GM19043 (cell line): ENCODE data around the gene HMOX1.
"Not testable (repeated sequence)": the region's sequence is repeated elsewhere in the genome, so short reads cannot be mapped to it uniquely, and the experiment has no call there.

ENCODE experiments used
- ATAC-seq: cut with Tn5 transposase; IDR thresholded peaks from one replicate; pipeline ENCODE4 v1.9.1; 2021; ENCODE audit warnings: low read depth; ENCODE audit not compliant: unreplicated experiment

The HMOX1 gene

DNA sequence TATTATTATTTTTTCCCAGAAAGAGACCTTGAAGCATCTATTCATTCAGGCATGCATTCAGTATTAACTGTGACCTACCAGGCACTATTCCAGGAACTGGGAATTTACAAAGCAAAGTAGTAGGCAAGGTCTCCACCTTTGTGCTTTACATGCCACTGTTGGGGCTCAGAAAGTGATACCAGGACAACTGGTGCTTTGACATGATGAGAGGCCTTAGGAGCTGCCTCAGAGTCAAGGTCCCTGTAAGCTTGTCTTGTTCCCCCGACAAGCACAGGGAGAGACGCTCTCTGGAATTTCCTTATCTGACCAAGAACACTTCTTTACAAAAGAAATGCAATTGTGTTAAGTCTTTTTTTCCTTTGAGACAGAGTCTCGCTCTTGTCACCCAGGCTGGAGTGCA is 2.3 kb upstream of the HMOX1 start:
- ATAC-seq: no peak

DNA sequence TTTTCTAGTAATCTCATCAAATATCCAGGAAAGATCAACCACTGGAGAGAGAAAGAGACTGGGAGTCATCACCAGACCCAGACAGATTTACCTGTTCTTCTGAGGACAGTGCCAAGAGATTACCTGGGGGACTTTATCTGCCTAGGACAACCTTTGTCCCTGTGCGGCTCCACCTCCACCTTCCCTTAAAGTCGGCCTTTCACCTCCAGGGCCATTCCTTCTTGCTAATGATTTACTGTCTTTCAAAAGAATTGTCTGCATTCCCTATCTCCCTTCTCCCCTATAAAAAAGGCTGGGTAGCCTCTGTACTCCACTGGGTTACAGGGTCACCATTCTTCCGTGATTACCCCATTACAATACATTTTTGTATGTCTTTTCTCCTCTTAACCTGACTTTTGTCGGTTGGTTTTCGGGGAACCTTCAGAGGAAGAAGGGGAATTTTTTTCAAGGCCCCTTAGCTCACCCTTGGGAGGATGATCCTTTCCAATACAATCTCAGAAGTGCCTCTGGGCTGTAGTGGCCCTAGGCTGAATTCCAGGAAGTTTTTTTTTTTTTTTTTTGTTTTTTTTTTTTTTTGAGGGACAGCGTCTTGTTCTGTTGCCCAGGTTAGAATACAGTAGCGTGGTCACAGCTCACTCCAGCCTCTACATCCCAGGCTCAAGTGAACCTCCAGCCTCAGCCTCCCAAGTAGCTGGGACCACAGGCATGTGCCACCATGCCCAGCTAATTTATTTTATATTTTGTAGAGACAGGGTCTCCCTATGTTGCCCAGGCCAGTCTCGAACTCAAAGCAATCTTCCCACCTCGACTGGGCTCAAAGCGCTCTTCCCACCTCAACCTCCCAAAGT is 1.5 kb upstream of the HMOX1 start:
- no peak for ATAC-seq

DNA sequence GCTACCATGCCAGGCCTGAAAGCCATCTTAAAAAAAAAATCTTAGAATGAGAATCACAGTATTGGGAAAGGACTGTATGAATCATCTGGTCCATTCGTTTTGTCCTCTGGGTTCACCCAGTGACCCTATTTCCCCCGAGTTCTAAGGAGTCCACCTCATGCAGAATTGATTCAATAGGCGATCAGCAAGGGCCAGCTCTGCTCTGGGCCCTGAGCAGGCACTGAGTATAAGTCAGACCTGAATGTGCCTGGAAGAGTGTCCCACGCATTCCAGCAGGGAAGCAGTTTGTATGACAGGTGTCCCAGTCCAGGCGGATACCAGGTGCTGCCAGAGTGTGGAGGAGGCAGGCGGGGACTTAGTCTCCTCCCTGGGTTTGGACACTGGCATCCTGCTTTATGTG is 883 bp upstream of the HMOX1 start:
- ATAC-seq: no peak

DNA sequence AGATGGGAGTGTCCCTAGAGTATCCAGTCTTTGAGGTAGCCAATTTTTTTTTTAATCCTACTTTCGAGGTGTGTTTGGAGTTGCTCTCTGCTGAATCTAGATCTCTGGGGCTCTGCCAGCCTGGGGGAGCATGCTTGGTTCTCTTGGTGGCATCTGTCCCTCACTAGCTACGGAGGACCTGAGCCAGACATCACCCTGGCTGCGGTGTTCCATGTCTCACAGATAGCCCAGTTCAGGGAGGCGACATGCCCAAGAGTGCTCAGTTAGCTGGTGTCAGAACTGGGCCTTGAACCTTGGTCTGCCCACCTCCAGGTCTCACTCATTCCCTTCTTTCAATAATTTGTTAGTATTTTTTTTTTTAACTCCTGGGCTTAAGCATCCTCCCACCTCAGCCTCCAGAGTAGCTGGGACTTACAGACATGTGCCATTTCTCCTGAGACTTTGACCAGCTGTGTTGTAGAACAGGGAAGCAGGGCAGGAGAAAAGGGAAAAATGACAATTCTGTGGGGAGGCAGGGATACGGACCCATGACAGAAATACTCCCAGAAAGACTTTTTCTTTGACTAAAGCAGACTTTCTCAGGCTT is 621 bp downstream of the HMOX1 start:
- no peak for ATAC-seq

DNA sequence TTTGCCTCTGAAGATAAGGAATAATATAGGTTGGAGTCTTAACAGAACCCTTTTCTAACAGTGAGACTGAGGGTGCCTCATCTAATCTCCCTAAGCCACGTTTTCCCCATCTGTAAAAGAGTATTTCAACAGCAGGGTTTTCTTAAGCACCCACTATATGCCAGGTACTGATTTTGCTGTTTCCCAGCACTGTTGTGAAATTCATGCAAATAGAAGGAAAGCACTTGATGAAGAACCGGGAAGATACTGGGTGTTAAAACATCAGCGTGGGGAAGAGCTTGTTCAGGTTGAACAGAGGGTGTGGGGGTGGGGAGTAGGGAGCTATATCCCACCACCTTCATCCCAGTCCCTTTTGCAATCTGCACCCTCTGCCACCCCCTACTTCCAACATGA is 2.8 kb downstream of the HMOX1 start:
- ATAC-seq: no peak

DNA sequence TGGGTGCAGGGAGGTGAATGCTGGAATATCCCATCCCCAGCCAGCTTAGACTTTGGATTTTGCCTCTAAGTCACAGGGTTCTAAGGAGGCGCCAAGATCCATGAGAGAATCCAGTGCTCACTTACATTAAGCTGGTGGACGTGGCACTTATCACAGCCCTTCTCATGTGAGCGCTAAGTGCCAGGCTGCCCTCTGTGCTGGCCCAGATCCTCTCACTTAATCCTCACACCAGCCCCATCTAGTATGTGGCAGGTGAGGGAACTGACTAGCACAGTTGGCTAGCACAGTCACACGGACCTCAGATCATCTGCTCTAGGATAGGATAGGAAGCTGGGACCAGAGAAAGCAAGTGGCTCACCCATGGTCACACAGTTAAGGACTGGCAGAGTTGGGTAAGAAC is 3.6 kb downstream of the HMOX1 start:
- no peak for ATAC-seq

DNA sequence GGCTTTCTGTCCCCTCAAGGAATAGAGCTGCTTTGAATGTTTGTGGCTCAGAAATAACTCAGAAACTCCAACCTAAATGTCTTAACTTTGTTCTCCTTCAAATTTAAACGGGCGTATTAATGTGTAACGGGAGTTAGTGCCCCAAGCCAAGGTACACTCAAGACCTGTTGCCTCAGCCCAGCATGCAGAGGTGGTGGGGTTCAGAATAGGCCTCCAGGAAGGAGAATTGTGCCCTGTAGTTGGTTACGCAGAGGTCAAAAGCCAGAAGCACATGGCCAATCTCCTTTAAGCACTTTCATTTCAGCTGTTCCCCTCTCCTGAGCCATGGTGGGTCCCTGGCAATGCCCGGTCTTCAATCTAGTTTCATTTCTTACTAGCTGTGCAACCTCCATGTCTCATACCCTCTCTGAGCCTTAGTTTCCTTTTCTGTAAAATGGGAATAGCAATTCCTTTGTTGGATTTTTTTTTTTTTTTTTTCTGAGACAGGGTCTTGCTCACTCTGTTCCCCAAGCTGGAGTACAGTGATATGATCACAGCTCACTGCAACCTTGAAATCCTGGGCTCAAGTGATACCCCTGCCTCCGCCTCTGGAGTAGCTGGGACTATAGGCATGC is 4.2 kb downstream of the HMOX1 start:
- no peak for ATAC-seq

DNA sequence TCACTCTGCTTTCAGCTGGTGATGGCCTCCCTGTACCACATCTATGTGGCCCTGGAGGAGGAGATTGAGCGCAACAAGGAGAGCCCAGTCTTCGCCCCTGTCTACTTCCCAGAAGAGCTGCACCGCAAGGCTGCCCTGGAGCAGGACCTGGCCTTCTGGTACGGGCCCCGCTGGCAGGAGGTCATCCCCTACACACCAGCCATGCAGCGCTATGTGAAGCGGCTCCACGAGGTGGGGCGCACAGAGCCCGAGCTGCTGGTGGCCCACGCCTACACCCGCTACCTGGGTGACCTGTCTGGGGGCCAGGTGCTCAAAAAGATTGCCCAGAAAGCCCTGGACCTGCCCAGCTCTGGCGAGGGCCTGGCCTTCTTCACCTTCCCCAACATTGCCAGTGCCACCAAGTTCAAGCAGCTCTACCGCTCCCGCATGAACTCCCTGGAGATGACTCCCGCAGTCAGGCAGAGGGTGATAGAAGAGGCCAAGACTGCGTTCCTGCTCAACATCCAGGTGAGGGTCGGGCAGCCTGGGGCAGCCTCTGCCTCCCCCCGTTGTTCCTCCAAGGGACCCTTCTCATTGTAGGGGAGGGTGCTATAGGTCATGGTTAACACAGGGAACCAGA is 5.9 kb downstream of the HMOX1 start:
- ATAC-seq: no peak

DNA sequence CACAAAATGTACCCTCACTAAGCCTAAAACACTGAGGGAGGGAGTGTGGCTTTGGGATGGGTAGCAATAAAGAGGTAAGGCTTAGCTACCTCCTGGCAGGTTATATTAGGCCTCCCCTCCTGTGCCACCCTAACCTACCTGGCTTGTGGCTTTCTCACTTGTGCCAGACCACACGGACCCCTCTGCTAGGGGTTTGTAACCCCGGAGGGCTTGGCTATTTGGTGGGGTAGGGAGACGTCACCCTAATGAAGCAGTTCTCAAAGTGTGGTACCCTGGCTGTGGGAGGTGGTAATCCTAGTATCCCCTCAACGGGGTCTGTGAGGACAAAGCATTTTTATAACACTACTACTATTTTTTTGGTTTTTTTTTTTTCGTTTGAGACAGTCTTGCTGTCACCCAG is 10.0 kb downstream of the HMOX1 start:
- ATAC-seq: no peak

DNA sequence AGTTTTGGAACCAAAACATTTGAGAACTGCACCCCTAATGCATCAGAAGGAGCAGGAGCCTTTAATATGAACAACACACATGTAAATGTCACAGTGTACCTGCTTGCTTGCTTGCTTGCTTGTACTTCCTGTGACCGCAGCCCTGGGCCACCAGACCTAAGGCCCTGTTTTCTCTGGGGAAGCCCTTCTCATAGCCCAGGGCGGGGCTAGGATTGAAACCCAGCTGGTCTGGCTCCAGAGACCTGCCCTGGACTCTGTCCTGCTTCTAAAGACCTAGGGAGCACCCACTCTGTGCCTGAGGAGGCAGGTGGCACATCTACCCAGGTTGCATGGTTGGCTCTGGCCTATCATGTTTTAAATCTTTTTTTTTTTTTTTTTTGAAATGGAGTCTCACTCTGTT is 11.5 kb downstream of the HMOX1 start:
- peak; percentile 59 for ATAC-seq

DNA sequence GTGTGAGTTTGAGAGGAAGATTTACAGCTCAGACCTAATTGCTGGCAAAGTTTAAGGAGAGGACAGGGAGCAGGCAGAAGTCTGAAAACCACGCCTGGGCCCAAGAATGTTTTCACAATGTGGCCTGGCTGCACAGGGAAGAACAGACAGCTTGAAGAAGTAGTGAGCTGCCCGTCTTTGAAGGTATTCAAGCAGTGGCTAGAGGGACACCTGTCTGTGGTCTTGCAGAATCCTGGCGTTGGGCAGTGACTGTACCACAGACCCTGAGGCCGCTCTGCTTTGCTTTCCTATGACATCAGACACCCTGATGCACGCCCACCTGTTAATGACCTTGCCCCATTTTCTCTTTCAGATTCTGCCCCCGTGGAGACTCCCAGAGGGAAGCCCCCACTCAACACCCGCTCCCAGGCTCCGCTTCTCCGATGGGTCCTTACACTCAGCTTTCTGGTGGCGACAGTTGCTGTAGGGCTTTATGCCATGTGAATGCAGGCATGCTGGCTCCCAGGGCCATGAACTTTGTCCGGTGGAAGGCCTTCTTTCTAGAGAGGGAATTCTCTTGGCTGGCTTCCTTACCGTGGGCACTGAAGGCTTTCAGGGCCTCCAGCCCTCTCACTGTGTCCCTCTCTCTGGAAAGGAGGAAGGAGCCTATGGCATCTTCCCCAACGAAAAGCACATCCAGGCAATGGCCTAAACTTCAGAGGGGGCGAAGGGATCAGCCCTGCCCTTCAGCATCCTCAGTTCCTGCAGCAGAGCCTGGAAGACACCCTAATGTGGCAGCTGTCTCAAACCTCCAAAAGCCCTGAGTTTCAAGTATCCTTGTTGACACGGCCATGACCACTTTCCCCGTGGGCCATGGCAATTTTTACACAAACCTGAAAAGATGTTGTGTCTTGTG is 12.5 kb downstream of the HMOX1 start:
- no peak for ATAC-seq

DNA sequence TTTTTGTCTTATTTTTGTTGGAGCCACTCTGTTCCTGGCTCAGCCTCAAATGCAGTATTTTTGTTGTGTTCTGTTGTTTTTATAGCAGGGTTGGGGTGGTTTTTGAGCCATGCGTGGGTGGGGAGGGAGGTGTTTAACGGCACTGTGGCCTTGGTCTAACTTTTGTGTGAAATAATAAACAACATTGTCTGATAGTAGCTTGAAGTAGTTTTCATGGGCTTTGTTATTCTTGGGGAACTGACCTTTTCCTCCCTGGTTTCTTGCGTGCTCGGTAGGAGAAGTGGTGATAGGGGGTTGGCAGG is 13.1 kb downstream of the HMOX1 start:
- ATAC-seq: no peak

DNA sequence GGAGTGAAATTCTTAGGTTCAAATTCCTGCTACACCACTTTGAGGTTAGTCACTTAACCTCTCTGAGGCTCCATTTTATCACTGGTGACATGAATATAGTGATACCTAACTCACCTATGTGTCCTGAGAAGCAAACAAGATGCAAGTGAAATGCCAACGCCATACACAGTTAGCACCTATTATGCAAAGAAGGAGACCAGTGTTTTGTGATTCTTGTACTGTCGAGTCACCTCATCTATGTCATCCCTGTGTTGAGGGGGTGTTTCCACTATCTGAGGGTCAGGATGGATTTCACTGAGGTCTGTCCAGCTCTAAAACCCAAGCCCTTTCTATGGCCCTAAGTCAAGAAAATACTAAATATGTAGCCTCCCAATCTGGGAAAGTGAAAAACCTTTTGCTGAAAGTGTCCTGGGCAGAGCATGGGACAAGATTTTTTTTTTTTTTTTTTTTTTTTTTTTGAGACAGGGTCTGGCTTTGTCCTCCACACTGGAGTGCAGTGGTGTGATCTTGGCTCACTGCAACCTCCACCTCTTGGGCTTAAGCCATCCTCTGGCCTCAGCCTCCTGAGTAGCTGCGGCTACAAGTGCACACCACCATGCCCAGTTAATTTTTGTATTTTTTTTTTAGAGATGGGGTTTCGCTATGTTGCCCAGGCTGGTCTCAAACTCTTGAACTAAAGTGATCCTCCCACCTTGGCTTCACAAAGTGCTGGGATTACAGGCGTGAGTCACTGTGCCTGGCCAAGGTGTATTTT is 14.1 kb downstream of the HMOX1 start:
- ATAC-seq: no peak

DNA sequence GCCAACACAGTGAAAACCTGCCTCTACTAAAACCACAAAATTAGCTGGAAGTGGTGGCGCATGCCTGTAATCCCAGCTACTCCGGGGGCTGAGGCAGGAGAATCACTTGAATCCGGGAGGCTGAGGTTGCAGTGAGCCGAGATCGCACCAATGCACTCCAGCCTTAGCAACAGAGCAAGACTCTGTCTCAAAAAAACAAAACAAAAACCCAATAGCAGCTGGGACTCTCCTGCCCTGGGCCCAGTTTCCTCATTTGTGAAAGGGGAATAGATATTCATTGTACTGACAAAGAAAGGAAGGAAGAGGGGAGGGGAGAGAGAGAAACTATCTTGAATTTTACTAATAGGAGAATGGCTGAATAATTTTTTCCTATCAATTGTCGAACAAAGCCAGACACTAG is 15.7 kb downstream of the HMOX1 start:
- ATAC-seq: not testable (repeated sequence)

DNA sequence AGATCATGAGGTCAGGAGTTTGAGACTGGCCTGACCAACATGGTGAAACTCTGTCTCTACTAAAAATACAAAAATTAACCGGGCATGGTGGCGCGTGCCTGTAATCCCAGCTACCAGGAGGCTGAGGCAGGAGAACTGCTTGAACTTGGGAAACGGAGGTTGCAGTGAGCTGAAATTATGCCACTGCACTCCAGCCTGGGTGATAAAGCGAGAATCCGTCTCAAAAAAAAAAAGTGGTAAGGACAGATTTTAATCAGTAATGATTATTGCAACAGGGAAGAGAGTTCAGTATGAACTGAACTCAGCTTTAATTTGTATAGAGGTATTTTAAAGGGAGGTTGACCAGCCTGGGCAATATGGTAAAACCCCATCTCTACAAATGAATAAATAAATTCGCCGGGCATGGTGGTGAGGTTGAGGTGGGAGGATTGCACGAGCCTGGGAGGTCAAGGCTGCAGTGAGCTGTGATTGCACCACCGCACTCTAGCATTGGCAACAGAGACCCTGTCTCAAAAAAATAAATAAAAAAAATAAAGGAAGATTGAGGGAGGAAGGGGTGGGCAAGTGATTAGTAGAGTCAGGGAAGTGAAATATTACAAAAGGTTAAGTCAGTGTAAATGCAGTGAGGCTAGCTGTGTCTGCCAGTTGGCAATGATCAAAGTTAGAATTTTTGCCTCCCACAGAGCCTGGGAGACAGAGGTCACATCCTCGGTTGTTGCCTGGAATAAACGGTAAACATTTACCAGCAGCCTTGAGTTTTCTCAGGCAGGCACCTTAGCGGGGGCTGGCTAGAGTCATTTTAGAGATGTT is 16.4 kb downstream of the HMOX1 start:
- no peak for ATAC-seq

DNA sequence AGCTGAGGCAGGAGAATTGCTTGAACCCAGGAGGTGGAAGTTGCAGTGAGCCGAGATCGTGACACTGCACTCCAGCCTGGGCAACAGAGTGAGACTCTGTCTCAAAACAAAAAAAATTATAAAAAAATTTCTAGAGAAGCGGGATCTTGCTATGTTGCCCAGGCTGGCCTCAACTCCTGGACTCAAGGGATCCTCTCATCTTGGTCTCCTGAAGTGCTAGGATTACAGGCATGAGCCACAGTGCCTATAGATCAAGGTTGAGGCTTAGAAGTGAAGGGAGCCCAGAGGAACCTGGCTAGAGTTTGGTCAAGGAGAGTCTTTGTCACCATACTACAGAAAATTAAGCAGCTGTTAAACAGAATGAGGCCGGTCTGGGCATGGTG is 17.7 kb downstream of the HMOX1 start:
- ATAC-seq: no peak

DNA sequence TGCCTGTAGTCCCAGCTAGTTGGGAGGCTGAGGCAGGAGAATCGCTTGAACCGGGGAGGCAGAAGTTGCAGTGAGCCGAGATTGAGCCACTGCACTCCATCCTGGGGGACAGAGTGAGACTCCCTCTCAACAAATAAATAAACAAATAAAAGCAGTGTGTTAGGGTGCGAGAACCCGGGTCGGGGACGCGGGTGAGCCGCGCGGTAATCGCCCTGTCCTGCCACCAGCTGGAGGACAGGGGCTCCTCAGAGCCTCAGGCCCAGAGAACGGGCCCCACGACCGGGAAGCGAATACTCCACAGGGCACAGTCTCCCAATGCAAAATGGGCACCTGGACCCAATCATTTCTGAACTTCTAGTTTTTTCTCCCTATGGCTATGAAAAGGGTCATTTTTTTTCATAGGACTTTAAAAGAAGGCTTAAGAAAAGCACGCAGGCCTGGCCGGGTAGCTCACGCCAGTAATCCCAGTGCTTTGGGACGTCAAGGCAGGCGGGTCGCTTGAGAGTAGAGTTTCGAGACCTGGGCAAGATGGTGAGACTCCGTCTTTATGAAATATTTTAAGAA is 18.3 kb downstream of the HMOX1 start:
- ATAC-seq: no peak

DNA sequence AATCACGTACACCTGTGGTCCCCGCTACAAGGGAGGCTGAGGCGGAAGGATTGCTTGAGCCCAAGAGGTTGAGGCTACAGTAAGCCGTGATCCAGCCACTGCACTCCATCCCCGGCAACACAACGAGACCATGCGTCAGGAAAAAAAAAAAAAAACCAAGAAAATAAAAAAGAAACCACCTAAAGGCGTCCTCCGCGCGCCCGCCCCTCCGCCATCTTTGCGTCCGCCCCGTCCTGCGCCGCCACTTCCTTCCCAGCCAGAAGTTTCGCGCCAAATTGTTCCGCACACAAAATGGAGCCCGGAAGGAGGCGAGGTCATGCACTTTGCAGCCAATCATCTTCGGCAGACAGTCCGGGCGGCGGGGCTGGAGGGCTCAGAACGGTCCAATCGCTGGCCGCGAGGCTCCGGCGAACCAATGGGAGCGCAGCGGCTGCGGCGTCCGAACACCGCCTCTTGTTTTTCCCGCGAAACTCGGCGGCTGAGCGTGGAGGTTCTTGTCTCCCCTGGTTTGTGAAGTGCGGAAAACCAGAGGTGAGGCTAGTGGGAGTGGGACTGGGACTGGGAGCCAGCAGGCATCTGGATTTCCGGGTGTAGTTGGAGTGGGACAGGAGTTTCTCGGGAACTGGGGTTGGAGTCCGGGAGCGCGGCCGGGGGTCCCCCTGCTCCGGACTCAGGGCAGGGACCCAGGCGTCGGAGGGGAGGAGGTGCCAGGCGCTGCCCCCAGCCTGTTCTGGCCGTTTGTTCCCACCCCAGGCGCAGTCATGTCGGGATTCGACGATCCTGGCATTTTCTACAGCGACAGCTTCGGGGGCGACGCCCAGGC is 19.0 kb downstream of the HMOX1 start, which contains the start of gene MCM5:
MCM5 (plus strand) TSS at position 463 of the 823 bp plus-strand sequence; CDS start at position 762, 299 bp downstream.
- peak; percentile 91 for ATAC-seq
